ENCODE results near the gene EFNA4. TPM values are rescaled to one million over a fixed set of nuclear protein-coding genes. Genes with fewer than 3 reads are reported as not detected.

The EFNA4 gene
- total and polyA plus RNA-seq, 2 experiments from 2014 or later, result 4.6 to 5.5 TPM

DNA sequence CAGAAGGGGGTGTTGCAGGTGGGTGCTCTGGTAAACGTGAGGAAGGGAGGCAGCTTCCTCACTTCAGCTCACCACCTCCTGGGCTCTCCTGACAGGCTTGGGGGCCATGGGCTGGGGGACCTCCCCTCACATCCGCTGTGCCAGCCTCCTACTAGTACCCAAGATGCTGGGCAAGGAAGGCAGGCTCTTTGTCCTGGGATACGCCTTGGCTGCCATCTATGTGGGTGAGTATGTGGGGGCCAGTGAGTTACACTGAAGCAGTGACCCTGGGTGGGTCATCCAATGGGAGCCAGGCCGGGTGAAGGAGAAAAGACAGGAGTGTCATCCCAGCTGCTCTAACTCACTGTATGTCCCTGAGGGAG lies 24.3 kb upstream of the EFNA4 start:
- no peaks in the 10 kb centered on the region for H3K9me3 ChIP-seq (ENCODE audit: low read depth)
- no peak overlapping the region for H2AFZ ChIP-seq
- H3K4me1 ChIP-seq (ENCODE audit: insufficient read depth), result peaks cover 8% of the 10 kb centered on the region; the same call in 1 of the 2 replicates
- no peaks in the 10 kb centered on the region for H3K36me3 ChIP-seq (ENCODE audit: low read depth)
- WGBS, 2 experiments (ENCODE audit: low coverage in 1 of 2, low lambda C conversion rate in 2 of 2, missing lambda C conversion rate in 2 of 2), result 57 to 80% methylated on average over 4 of the region's 4 CpGs
- TF ChIP-seq EZH2 (IDR thresholded peaks at IDR 0.05; ENCODE audit: insufficient read depth, poor library complexity, severe bottlenecking) (no peak), EZH2phosphoT487 (IDR thresholded peaks at IDR 0.05; ENCODE audit: insufficient read depth, low read depth) (no peak)
- no peak overlapping the region for H3K9ac ChIP-seq
- in situ Hi-C loops (cut with MboI), result no loop called here
- DNase-seq, result no peak
- no peaks in the 10 kb centered on the region for H4K20me1 ChIP-seq (ENCODE audit: insufficient read depth)
- H3K27me3 ChIP-seq (replicated peaks; ENCODE audit: insufficient read depth), result no peaks in the 10 kb centered on the region
- no peak overlapping the region for H3K27ac ChIP-seq
- H3K9me2 ChIP-seq (ENCODE audit: insufficient read depth), result no peaks in the 10 kb centered on the region
- H3F3A ChIP-seq (ENCODE audit: insufficient read depth), result no peaks in the 10 kb centered on the region
- H3K4me3 ChIP-seq, result no peak overlapping the region
- H3K4me2 ChIP-seq (ENCODE audit: unreplicated experiment), result no peak overlapping the region
- H3K79me2 ChIP-seq (ENCODE audit: insufficient read depth), result no peaks in the 10 kb centered on the region

DNA sequence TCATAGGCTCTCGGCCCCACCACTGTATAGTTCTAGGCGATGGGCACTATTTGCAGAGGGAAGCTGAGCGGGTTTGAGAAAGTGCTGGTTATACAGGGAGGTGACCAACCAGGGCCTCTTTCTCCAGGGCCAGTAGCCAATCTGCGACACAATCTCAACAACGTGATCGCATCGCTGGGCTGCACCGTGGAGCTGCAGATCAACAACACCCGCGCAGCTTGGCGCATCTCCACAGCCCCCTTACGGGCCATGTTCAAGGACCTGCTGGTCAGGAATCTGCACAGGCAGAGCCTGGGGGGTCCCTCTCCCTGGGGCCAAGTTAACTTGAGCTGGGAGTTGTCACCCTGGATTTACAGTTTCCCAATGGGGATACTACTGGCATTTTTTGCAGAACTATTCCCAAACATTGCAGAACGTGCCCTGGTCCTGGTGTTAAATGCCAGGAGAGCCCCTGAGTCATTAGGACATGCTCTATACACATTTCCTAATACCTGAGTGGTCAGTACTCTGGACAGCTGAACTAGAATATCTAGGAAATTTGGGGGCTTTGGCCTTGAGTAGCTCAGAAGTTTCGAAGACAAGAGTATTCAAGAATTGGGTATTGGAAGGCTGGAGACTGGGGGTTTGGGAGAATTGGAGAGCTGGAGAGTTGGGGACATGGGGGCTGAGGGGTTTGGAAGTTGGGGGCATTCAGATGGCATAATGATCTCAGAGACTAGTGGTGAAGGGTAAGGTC lies 23.0 kb upstream of the EFNA4 start:
- Histone ChIP-seq H3K4me2 (ENCODE audit: unreplicated experiment) (no peak overlapping the region), H3K36me3 (ENCODE audit: low read depth) (no peaks in the 10 kb centered on the region), H3K9ac (no peak overlapping the region), H4K20me1 (ENCODE audit: insufficient read depth) (no peaks in the 10 kb centered on the region), H3K27ac (no peak overlapping the region), H3K9me3 (ENCODE audit: low read depth) (no peaks in the 10 kb centered on the region), H3K9me2 (ENCODE audit: insufficient read depth) (no peaks in the 10 kb centered on the region), H2AFZ (no peak overlapping the region), H3K79me2 (ENCODE audit: insufficient read depth) (no peaks in the 10 kb centered on the region), H3F3A (ENCODE audit: insufficient read depth) (no peaks in the 10 kb centered on the region), H3K27me3 (replicated peaks; ENCODE audit: insufficient read depth) (no peaks in the 10 kb centered on the region), H3K4me3 (no peak overlapping the region), H3K4me1 (ENCODE audit: insufficient read depth) (peaks cover 15% of the 10 kb centered on the region)
- in situ Hi-C loops (cut with MboI), result no loop called here
- TF ChIP-seq EZH2phosphoT487 (IDR thresholded peaks at IDR 0.05; ENCODE audit: insufficient read depth, low read depth) (no peak), EZH2 (IDR thresholded peaks at IDR 0.05; ENCODE audit: insufficient read depth, poor library complexity, severe bottlenecking) (no peak)
- 79 to 80% methylated on average over 14 of the region's 14 CpGs for WGBS, 2 experiments (ENCODE audit: low coverage in 1 of 2, low lambda C conversion rate in 2 of 2, missing lambda C conversion rate in 2 of 2)
- no peak for DNase-seq

DNA sequence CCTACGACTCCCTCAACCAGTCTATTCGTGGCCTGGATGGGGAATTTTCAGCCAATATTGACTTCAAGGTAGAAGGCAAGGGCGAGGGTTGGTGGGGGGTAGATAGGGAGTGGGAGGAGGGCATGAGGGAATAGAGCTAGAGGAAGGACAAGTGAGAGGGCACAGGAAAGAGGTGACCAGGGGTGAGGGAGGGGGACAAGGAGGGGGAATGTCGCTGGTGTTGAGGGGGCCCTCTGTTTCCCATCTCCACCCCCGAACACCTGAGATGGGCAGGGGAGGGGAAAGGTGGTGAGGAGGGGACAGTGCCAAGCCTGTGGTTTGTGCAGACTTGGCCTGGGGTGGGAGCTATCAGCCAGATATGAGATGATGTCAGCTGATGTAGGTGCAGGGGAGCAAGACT lies 20.8 kb upstream of the EFNA4 start:
- Histone ChIP-seq H3K79me2 (ENCODE audit: insufficient read depth) (no peaks in the 10 kb centered on the region), H4K20me1 (ENCODE audit: insufficient read depth) (no peaks in the 10 kb centered on the region), H3K9ac (no peak overlapping the region), H3K36me3 (ENCODE audit: low read depth) (no peaks in the 10 kb centered on the region), H2AFZ (no peak overlapping the region), H3K4me1 (ENCODE audit: insufficient read depth) (peaks cover 15% of the 10 kb centered on the region), H3F3A (ENCODE audit: insufficient read depth) (no peaks in the 10 kb centered on the region), H3K27ac (no peak overlapping the region), H3K27me3 (replicated peaks; ENCODE audit: insufficient read depth) (no peaks in the 10 kb centered on the region), H3K9me2 (ENCODE audit: insufficient read depth) (no peaks in the 10 kb centered on the region), H3K9me3 (ENCODE audit: low read depth) (no peaks in the 10 kb centered on the region), H3K4me2 (ENCODE audit: unreplicated experiment) (no peak overlapping the region), H3K4me3 (no peak overlapping the region)
- no peak for DNase-seq
- WGBS, 2 experiments (ENCODE audit: low coverage in 1 of 2, low lambda C conversion rate in 2 of 2, missing lambda C conversion rate in 2 of 2), result 61 to 72% methylated on average over 3 to 5 of the region's 5 CpGs
- in situ Hi-C loops (cut with MboI), result no loop called here
- no peak for TF ChIP-seq EZH2 (IDR thresholded peaks at IDR 0.05; ENCODE audit: insufficient read depth, poor library complexity, severe bottlenecking)
- no peak for TF ChIP-seq EZH2phosphoT487 (IDR thresholded peaks at IDR 0.05; ENCODE audit: insufficient read depth, low read depth)

DNA sequence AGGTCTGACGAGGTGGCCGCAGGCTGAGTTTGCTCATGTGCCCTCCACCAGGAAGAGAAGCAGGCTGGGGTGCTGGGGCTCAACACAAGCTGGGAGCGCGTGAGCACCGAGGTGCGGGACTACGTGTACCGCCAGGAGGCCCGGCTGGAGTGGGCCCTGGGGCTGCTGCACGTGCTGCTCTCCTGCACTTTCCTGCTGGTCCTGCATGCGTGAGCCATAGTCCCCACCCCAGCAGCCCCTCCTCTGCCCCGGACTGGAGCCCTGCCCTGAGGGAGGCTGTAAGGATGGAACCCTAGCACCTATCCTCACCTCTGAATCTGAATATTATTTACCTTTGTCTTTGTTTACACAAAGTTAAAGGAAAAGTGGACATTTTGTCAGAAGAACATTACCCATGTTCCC lies 20.2 kb upstream of the EFNA4 start:
- no peaks in the 10 kb centered on the region for H3K9me2 ChIP-seq (ENCODE audit: insufficient read depth)
- H3K36me3 ChIP-seq (ENCODE audit: low read depth), result no peaks in the 10 kb centered on the region
- H3K9ac ChIP-seq, result no peak overlapping the region
- TF ChIP-seq EZH2 (IDR thresholded peaks at IDR 0.05; ENCODE audit: insufficient read depth, poor library complexity, severe bottlenecking) (no peak), EZH2phosphoT487 (IDR thresholded peaks at IDR 0.05; ENCODE audit: insufficient read depth, low read depth) (no peak)
- no peaks in the 10 kb centered on the region for H4K20me1 ChIP-seq (ENCODE audit: insufficient read depth)
- H2AFZ ChIP-seq, result no peak overlapping the region
- in situ Hi-C loops (cut with MboI), result no loop called here
- H3K27me3 ChIP-seq (replicated peaks; ENCODE audit: insufficient read depth), result no peaks in the 10 kb centered on the region
- no peak overlapping the region for H3K4me2 ChIP-seq (ENCODE audit: unreplicated experiment)
- whole genome bisulfite sequencing, 2 experiments (ENCODE audit: low coverage in 1 of 2, low lambda C conversion rate in 2 of 2, missing lambda C conversion rate in 2 of 2), result 82% methylated on average over 12 of the region's 12 CpGs
- H3F3A ChIP-seq (ENCODE audit: insufficient read depth), result no peaks in the 10 kb centered on the region
- H3K4me3 ChIP-seq, result no peak overlapping the region
- peaks cover 14% of the 10 kb centered on the region for H3K4me1 ChIP-seq (ENCODE audit: insufficient read depth)
- DNase-seq, result no peak
- H3K9me3 ChIP-seq (ENCODE audit: low read depth), result no peaks in the 10 kb centered on the region
- H3K27ac ChIP-seq, result no peak overlapping the region
- H3K79me2 ChIP-seq (ENCODE audit: insufficient read depth), result no peaks in the 10 kb centered on the region

Measured in GM23248 (cell line).